Activated T-helper 1 cell treated with anti-CD3 and anti-CD28 coated beads, Interleukin-12 subunit alpha, Interleukin-12 subunit beta, Interleukin-2, Interleukin-4 antibody, amounts not matched to agents 30 ng/mL and 10 ng/mL and 1 ng/mL, durations not matched to agents 14 hours and 24 hours and 36 hours (primary cell): ENCODE measurements around the gene CELF4. TPM values are rescaled to one million over a fixed set of nuclear protein-coding genes. Genes with fewer than 3 reads are reported as not detected.
A peak's percentile ranks its signal among the peaks of the same experiment; 100 is the strongest.

ENCODE experiments used
- DNase-seq: peaks from one replicate; pipeline ENCODE4 v3.0.0; 2021; ENCODE audit warnings: low spot score
- H3K27ac Mint-ChIP-seq: one replicate; pipeline ENCODE4 v1.8.0; 2021; ENCODE audit warnings: mild to moderate bottlenecking, mixed read lengths
- H3K27me3 Mint-ChIP-seq: one replicate; pipeline ENCODE4 v1.8.0; 2022; ENCODE audit warnings: mild to moderate bottlenecking, moderate library complexity, mixed read lengths; ENCODE audit not compliant: insufficient read depth
- H3K36me3 Mint-ChIP-seq: one replicate; pipeline ENCODE4 v1.8.0; 2021; ENCODE audit warnings: low read depth, mixed read lengths
- H3K4me1 Mint-ChIP-seq: one replicate; pipeline ENCODE4 v1.8.0; 2021; ENCODE audit warnings: low read depth, mixed read lengths
- H3K4me3 Mint-ChIP-seq: one replicate; pipeline ENCODE4 v1.8.0; 2021; ENCODE audit warnings: mild to moderate bottlenecking, moderate library complexity, mixed read lengths
- H3K9me3 Mint-ChIP-seq: one replicate; pipeline ENCODE4 v1.8.0; 2021; ENCODE audit warnings: mixed read lengths
- intact Hi-C: fragments of 100-400 bp; cut with micrococcal nuclease; formaldehyde crosslinking; loops from one replicate; pipeline ENCODE4 v1.15.1; 2024
- total RNA-seq: library from RNA; stranded (reverse); gene quantifications from 2 replicates; pipeline ENCODE4 v1.2.3, GENCODE V29; 2022

The CELF4 gene
- total RNA-seq, 1 donor from 2014 or later = not detected

DNA sequence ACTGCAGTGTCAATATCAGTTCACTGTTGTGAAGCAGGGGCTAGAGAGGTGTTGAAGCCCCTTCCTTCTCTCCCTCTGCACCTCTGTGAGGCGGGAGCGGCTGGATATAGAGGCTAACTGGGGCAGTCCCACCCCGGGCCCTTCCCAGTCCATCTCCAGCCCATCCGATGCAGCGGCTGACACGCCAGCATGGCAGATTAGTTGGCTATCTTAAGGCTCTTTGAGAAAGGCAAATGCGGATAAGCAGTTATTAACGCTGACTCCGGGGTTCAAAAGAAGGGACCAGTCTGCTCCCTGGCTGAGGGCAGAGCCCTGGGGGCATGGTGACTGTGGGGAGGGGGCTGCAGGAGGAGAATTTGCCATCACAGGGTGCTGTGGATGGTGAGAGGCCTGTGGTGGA is 76.6 kb downstream of the CELF4 start:
- H3K36me3 Mint-ChIP-seq = peaks cover 1% of the 10 kb centered on the region
- no peak overlapping the region for H3K27ac Mint-ChIP-seq
- no peaks in the 10 kb centered on the region for H3K9me3 Mint-ChIP-seq
- no peak overlapping the region for H3K4me3 Mint-ChIP-seq
- H3K4me1 Mint-ChIP-seq = no peaks in the 10 kb centered on the region
- H3K27me3 Mint-ChIP-seq = peaks cover 30% of the 10 kb centered on the region
- intact Hi-C loops = no loop called here
- DNase-seq = no peak

DNA sequence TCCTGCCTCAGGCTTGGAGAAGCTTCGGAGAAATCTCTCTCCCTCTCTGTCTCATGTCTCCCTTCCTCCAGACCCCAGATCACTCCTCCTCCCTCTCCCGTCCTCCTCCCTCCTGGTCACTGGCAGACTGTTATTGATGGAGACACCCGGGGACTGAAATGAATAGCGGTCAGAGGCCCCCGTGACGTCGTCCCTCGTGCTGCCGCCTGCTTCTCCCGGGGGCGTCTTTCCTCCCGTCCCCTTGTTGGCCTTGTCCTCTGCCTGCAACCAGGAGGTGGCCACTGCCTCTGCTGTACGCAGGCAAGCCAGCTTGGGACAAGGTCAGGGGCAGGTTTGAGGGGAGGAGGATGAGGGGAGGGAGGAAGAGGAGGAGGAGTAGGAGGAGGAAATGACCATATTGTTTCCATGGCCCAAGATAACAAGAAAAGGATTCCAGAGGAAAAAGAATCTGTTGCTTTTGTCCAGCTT is 78.2 kb downstream of the CELF4 start:
- no peak overlapping the region for H3K4me3 Mint-ChIP-seq
- DNase-seq = no peak
- H3K9me3 Mint-ChIP-seq = no peaks in the 10 kb centered on the region
- no peak overlapping the region for H3K27ac Mint-ChIP-seq
- H3K27me3 Mint-ChIP-seq = peaks cover 39% of the 10 kb centered on the region
- peaks cover 1% of the 10 kb centered on the region for H3K36me3 Mint-ChIP-seq
- intact Hi-C loops = no loop called here
- no peaks in the 10 kb centered on the region for H3K4me1 Mint-ChIP-seq

DNA sequence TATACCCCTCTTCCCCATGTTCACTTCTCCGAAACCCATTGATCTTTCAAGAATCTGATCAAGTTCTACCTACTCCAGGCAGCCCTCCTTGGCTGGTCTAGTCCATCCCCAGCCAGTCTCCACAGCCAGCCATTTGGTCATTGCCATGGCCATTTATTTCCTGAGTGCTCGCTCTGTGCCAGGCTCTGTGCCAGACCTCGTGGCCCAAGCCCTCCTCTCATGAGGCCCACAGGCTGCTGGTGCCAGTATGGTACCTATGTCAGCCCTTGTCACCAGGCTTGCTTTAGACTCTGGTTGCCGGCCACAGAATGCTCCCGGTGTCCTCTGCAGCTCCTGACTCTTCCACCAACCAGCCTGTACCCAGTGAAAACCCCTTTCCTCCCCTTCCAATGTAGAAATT is 78.8 kb downstream of the CELF4 start:
- Mint-ChIP-seq H3K36me3 (peaks cover 1% of the 10 kb centered on the region), H3K4me1 (no peaks in the 10 kb centered on the region), H3K4me3 (no peak overlapping the region), H3K27me3 (peaks cover 39% of the 10 kb centered on the region), H3K9me3 (no peaks in the 10 kb centered on the region), H3K27ac (no peak overlapping the region)
- no peak for DNase-seq
- intact Hi-C loops = no loop called here

DNA sequence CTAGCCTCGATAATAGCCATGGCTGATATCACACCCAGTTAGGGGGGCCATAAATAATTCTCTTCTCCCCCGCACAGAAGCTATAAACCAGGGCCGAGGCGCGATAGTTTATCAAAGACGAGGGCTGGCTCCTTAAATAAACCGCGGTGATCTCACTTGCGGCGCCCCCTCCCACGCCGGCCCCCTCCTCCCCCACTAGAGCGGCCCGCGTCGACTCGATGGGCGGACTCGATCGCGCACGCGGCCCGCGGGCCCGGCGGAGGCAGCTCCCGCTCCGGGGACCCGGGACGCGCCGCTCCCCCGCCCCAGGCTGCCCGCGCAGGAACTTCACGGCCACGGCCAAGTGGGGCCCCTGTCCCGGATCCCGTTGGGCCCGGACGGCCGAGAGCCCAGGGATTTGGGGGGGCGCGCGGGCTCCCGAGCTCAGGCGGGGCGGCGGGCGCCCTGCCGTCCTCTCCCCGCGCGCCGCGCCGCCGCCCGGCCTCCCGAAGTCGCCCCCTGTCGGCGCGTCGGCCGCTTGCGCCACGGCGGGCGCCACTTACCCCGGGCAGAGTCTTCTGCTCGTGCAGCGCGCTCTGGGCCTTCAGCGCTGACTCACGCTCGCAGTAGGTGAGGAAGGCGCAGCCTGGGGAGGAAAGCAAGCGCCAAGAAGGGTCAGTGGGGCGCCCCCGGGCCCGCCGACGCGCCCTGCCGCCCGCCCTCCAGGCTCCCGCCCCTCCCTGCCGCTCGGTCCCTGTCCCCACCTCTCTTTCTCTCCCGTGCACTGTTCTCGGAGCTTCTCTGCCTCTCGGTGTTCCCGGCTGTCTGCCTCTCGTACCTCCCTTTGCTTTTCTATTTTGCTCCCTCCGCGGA is 80.4 kb downstream of the CELF4 start:
- intact Hi-C loops = no loop called here
- no peaks in the 10 kb centered on the region for H3K4me1 Mint-ChIP-seq
- DNase-seq = no peak

DNA sequence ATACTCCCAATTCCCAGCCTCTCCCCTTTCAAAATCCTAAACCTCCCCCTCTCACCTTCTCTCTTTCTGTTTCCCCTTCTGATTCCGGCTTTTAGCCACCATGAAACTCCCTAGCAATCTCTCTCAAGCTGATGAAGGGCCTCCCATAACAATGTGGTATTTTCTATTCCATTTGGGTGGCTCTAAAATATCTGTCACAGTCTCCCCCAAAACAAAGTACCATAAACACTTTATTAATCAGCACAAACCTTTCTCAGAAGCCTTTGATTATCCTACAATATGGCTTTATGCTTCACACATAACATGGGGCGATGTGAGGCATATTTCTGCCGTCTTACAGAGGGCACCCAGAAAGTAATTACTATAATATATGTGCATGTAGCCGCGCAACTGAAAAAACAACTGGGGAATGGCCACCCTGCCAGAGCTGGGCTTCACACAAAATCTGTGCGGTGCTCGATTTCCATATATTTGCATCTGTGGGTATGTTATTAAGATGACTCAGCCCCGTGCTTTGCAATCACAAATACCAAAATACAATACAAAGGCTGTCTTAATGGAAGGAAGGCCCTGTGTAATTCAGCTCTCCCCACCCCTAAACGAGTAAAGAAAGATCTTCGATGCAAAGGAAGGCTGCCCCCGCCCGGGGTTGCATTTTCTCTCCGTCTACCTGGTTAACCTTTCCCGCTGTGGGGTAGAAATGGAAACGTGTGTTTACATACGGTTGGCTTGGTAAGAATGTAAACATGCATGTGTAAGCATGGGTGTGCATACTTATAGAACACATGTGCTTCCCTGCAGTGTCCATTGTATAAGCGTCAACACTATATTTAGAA is 81.4 kb downstream of the CELF4 start:
- intact Hi-C loops = no loop called here
- Mint-ChIP-seq H3K9me3 (no peaks in the 10 kb centered on the region), H3K27me3 (peaks cover 33% of the 10 kb centered on the region), H3K4me3 (no peak overlapping the region), H3K36me3 (peaks cover 1% of the 10 kb centered on the region), H3K4me1 (no peaks in the 10 kb centered on the region), H3K27ac (no peak overlapping the region)
- no peak for DNase-seq

More for the DNA sequence above, 80.4 kb downstream of the CELF4 start:
- Mint-ChIP-seq H3K36me3 (peaks cover 1% of the 10 kb centered on the region), H3K4me3 (no peak overlapping the region), H3K9me3 (no peaks in the 10 kb centered on the region), H3K27me3 (peaks cover 37% of the 10 kb centered on the region), H3K27ac (no peak overlapping the region)

DNA sequence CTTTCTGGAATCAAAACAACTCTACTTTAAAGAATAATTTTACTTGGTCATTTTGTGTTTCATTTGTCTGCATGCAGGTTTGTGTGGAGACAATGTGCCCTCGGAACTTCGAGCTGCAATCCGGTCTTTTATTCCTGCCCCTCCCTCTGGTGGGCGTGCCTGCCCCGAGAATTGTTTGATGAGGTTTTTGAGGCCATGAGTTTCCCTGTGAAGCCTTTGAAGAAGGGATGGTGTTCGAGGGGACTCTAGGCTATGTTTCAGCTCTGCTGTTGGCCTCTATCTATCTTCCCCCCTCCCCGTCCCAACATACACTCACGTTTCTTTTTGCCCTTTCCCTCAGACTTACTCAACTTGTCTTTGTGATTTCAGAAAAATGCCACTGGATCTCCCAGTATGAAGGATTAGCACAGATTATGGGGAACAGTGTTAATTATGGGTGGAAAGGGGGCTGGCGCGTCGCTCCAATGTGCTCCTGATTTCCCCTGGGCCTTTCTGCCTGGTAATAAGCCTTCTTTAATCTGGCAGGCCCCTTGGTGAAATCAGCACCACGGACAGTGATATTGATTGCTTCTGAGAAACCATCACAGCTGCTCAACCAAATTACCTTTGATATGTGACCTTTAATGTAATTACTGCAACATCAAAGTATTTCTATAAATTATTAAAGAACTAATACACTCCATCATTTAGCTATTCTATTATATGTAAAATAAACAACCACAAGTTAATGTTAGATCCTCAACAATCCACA is 82.2 kb downstream of the CELF4 start:
- DNase-seq = no peak
- peaks cover 1% of the 10 kb centered on the region for H3K36me3 Mint-ChIP-seq
- no peak overlapping the region for H3K27ac Mint-ChIP-seq
- intact Hi-C loops = no loop called here
- peaks cover 33% of the 10 kb centered on the region for H3K27me3 Mint-ChIP-seq
- H3K9me3 Mint-ChIP-seq = no peaks in the 10 kb centered on the region
- no peak overlapping the region for H3K4me3 Mint-ChIP-seq
- H3K4me1 Mint-ChIP-seq = no peaks in the 10 kb centered on the region

DNA sequence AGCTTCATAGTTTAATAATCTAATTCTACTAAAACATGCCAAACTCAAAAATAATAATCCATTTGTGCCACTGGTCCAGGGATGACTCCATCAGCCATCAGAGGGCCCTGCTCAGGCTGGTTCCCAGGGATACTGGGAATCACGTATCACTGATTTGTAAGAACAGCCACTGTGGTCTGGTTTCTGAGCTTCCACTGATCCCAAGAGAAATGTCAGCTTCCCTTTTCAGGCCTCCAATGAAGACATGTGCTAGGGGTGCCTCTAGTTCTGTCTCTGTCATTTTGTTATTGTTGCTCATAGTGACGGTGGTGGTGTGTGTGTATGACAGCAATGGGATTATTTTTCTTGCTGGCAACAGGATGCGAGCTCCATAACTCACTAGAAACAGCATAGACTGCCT is 83.2 kb downstream of the CELF4 start:
- no peak for DNase-seq
- Mint-ChIP-seq H3K27ac (no peak overlapping the region), H3K9me3 (no peaks in the 10 kb centered on the region), H3K4me1 (no peaks in the 10 kb centered on the region), H3K36me3 (peaks cover 1% of the 10 kb centered on the region), H3K27me3 (peaks cover 33% of the 10 kb centered on the region), H3K4me3 (no peak overlapping the region)
- intact Hi-C loops = no loop called here

DNA sequence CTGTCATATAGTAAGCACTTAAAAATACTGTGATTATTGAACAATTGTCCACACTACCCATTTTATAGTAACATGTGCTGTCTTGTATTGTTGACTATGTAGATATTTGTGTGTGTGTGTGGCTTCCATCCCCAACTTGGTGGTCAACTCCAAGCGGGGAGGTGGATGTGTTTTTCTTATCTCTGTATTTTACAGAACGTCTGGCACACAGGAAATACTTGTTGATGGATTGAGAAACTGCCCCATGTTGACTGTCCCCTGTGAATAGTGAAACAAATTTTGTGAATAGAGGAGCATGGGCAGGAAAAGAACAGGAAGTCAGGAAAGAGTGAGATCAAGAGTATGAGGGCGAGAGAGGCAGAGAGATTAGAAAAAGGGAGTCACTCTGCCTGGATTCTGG is 83.6 kb downstream of the CELF4 start:
- no peaks in the 10 kb centered on the region for H3K9me3 Mint-ChIP-seq
- intact Hi-C loops = no loop called here

DNA sequence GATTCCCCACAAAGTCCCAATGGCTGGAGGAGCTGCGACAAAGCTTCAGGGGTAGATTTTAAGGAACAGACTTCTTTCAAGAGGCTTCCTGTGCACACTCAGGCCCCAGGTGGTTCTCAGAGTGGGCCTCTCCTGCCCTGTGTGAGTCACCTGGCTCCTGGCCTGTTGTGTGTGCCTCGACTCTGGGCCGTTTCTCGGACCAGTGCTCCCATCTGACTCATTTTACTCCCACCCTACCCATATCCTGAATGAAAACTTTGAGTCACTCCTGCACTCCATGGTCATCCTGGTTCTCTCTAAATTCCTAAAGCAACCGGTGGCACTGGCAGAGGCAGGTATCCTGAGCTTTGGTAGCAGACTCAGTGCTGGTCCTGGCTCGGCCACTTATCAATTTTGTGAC is 84.1 kb downstream of the CELF4 start:
- Mint-ChIP-seq H3K4me3 (no peak overlapping the region), H3K27ac (no peak overlapping the region), H3K9me3 (no peaks in the 10 kb centered on the region), H3K27me3 (peaks cover 27% of the 10 kb centered on the region), H3K4me1 (no peaks in the 10 kb centered on the region), H3K36me3 (no peaks in the 10 kb centered on the region)
- intact Hi-C loops = no loop called here
- DNase-seq = no peak

More for the DNA sequence above, 83.6 kb downstream of the CELF4 start:
- no peaks in the 10 kb centered on the region for H3K4me1 Mint-ChIP-seq
- no peak overlapping the region for H3K27ac Mint-ChIP-seq
- H3K4me3 Mint-ChIP-seq = no peak overlapping the region
- H3K36me3 Mint-ChIP-seq = peaks cover 1% of the 10 kb centered on the region
- peaks cover 31% of the 10 kb centered on the region for H3K27me3 Mint-ChIP-seq
- no peak for DNase-seq

DNA sequence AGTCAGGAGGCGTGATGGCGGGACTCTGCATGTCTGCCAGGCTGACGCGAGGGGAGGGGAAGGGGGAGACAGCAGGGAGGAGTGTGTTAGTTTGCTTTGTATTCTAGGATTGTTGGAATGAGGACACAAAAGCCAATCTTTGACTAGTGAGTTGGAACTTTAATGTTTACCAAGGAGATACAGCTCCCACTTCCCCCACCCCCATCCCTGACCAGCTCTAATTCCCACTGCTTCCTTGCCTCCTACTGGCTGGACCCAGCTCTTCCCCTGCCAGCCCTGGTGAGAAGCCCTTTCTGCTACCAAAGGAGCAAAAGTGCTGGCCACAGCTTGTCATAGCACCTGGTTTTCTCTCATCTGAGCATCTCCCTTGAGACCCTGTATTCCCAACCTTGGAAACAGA is 84.5 kb downstream of the CELF4 start:
- no peaks in the 10 kb centered on the region for H3K9me3 Mint-ChIP-seq
- no peaks in the 10 kb centered on the region for H3K36me3 Mint-ChIP-seq
- no peak for DNase-seq
- no peak overlapping the region for H3K4me3 Mint-ChIP-seq
- intact Hi-C loops = no loop called here
- H3K27ac Mint-ChIP-seq = no peak overlapping the region
- peaks cover 24% of the 10 kb centered on the region for H3K27me3 Mint-ChIP-seq
- H3K4me1 Mint-ChIP-seq = no peaks in the 10 kb centered on the region

DNA sequence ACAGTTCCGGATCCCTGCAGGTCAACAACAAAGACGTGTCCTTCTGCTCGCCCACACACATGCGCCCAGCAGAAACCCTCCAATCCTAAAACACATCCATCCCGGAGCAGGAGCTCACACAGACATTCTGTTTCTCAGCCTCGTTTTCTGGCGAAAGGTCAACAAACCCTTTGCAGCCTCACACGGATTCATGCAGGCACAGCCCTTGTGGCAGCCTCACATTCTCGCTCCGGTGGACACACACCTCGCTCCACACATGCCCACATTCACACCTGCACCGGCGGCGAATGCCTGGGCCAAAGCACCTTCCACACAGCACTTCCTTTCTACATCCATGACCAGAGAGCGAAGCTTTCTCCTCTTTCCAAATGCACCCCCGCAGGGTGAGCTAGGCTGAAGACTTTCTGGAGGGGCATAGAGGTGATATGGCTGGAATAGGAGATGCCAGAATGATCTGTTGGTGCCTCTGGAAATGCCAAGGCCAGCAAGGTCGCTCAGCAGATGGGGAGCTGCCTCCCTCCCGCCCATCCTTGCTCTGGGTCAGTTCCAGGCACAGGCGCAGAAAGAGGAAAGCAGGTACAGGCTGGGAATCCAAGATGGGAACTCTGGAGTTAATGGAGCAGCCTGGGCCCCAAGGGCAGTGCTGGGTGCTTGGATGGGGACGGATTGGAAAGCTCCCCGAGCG is 88.8 kb downstream of the CELF4 start:
- DNase-seq = no peak
- Mint-ChIP-seq H3K4me3 (no peak overlapping the region), H3K9me3 (no peaks in the 10 kb centered on the region), H3K27me3 (no peaks in the 10 kb centered on the region), H3K27ac (no peak overlapping the region), H3K4me1 (no peaks in the 10 kb centered on the region), H3K36me3 (no peaks in the 10 kb centered on the region)
- intact Hi-C loops = loop anchor here (2.0 to 5.0 kb wide), 3 partner anchors 32 to 534 kb away; no protein-coding TSS in a partner anchor

DNA sequence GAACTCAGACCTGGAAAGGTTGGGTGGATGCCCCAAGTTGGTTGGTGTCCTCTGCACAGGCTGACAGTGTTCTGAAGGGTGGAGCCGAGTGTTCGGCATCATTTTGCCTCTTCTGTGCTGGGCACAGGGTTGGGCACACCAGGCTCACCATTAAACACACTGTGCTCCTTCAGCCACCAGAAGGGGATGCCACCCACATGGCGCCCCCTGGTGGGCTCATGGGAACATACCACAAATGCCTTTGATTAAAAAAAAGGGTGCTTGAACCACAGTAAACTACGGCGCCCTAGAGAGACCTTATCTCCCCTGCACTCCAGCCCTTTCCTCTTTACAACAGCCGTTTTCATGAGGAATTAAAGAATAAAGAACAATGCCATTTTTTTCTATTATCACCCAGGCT is 89.4 kb downstream of the CELF4 start:
- Mint-ChIP-seq H3K27me3 (no peaks in the 10 kb centered on the region), H3K27ac (no peak overlapping the region), H3K36me3 (no peaks in the 10 kb centered on the region), H3K4me3 (no peak overlapping the region), H3K4me1 (no peaks in the 10 kb centered on the region), H3K9me3 (no peaks in the 10 kb centered on the region)
- intact Hi-C loops = loop anchor here (2.0 to 5.0 kb wide), 3 partner anchors 31 to 533 kb away; no protein-coding TSS in a partner anchor
- DNase-seq = peak; percentile 2
